HG03571 (cell line): ENCODE data around the gene BRME1.
"Not testable (repeated sequence)": the region's sequence is repeated elsewhere in the genome, so short reads cannot be mapped to it uniquely, and the experiment has no call there.

Experiments used
- ATAC-seq: cut with Tn5 transposase; IDR thresholded peaks from one replicate; pipeline ENCODE4 v1.9.1; 2021; ENCODE audit not compliant: unreplicated experiment

The BRME1 gene

GRCh38 chr19:13926715-13927114 is 20.8 kb upstream of the BRME1 start:
- no peak for ATAC-seq

GRCh38 chr19:13926010-13926409 is 20.1 kb upstream of the BRME1 start:
- no peak for ATAC-seq

- no peak for ATAC-seq
Observed at GRCh38 chr19:13923194-13923987, 17.5 kb upstream of the BRME1 start.

DNA sequence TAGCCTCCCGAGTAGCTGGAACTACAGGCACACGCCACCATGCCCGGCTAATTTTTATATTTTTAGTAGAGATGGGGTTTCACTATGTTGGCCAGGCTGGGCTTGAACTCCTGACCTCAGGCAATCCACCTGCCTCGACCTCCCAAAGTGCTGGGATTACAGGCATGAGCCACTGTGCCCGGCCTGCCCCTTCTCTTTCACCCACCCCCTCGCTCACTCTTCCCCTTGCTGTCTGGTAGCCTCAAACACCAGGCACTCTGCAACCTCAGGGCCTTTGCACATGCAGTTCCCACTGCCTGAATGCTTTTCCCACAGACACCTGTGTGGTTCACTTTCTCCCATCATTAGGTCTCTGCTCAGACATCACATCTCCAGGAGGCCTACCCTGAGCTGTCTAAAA is 16.2 kb upstream of the BRME1 start:
- not testable (repeated sequence) for ATAC-seq

GRCh38 chr19:13920940-13921747 is 15.2 kb upstream of the BRME1 start:
- no peak for ATAC-seq

DNA sequence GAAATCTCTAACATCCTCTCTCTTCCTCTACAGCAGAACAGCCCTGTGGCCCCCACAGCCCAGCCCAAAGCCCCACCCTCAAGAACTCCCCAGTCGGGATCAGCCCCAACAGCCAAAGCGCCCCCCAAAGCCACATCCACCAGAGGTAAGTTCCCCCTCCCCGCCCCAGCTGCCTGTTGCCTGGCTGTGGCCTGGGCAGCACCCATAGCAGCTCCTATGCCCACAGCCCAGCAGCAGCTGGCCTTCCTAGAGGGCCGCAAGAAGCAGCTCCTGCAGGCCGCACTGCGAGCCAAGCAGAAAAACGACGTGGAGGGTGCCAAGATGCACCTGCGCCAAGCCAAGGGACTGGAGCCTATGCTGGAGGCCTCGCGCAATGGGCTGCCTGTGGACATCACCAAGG is 14.6 kb upstream of the BRME1 start:
- no peak for ATAC-seq

- no peak for ATAC-seq
Observed at GRCh38 chr19:13918726-13919411, 13.0 kb upstream of the BRME1 start.

- no peak for ATAC-seq
Observed at GRCh38 chr19:13917888-13918406, 12.0 kb upstream of the BRME1 start.

DNA sequence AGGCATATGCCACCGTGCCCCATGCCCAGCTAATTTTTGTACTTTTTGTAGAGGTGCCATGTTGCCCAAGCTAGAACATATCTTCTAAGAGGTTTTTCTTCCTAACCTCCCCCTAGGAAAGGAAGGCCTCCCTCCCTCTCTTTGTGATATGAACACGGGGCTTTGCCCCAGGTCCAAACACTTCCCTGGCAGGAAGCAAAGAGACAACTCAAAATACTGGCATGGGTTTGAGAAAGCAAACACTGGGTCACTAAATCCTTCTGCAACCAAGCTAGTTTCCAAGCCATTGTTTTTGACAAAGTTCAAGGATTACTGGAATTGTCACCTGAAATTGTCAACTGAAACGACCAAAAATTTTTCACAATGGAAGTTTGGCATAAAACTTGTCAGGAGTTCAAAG is 8.9 kb upstream of the BRME1 start:
- no peak for ATAC-seq

GRCh38 chr19:13913352-13913751 is 7.4 kb upstream of the BRME1 start:
- ATAC-seq: no peak

GRCh38 chr19:13909430-13909829 is 3.5 kb upstream of the BRME1 start:
- no peak for ATAC-seq

DNA sequence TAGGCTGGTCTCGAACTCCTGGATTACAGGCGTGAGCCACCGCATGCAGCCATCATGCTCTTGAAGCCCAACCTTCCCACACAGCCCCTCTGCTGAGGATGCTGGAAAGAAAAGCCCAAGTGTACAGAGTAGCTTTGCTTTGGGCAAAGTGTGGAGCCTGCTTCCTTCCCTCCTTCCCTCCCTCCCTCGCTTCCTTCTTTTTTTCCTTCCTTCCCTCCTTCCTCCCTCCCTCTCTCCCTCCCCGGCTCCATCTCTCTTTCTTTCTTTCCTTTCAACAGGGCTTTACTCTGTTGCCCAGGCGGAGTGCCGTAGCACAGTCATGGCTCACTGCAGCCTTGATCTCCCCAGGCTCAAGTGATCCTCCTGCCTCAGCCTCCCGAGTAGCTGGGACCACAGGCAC is 2.8 kb upstream of the BRME1 start:
- ATAC-seq: no peak

DNA sequence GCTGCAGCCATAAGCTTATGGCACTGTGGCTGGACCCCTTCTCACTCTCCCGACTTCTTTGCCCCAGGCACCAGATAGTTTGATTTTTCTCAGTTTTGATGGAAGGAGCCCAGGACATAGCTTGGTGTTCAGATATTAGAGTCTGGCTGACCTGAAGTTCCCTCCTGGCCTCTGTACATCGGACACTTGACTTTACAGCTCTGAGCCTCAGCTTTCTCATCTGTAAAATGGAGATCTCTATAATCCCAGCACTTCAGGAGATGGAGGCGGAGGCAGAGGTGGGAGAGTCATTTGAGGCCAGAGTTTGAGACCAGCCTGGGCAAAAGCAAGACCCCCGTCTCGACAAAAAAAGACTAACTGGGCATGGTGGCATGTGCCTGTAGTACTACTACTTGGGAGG is 993 bp upstream of the BRME1 start:
- no peak for ATAC-seq

DNA sequence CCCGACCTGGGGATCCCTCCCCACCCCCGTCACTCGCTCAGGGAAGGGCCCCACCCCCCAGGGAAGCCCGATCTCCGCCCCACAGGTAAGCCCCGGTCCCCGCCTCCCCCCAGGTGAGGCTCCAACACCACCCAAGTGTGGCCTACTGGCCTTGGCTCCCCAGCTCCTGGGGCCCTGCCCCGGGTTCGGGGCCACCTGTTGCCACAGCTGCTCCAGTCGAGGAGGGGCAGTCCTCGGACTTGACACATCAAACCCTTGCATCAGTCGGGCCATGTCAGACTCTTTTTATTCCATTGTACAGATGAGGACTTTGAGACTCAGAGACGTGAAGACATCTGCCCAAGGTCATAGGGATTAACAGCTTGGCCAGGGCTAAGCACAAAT is 596 bp upstream of the BRME1 start:
- peak; percentile 28 for ATAC-seq

- ATAC-seq: no peak
Observed at GRCh38 chr19:13902993-13903555, 2.8 kb downstream of the BRME1 start.

GRCh38 chr19:13899912-13900584 is 5.9 kb downstream of the BRME1 start:
- no peak for ATAC-seq

GRCh38 chr19:13899393-13899792 is 6.5 kb downstream of the BRME1 start:
- no peak for ATAC-seq

DNA sequence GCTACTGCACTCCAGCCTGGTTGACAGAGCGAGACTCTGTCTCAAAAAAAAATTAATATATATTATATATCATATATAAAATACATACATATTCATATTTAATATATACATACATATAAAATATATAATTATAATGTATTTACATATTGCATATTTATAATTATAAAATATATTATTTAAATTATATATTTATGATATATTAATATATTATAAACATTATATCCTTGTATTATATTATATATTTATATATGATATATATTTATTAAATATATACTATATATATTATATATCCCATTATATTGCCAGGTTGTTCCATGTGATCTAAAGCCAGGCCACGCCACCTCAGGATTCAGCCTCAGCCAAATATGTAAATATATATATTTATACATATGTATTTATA is 9.7 kb downstream of the BRME1 start:
- ATAC-seq: no peak

DNA sequence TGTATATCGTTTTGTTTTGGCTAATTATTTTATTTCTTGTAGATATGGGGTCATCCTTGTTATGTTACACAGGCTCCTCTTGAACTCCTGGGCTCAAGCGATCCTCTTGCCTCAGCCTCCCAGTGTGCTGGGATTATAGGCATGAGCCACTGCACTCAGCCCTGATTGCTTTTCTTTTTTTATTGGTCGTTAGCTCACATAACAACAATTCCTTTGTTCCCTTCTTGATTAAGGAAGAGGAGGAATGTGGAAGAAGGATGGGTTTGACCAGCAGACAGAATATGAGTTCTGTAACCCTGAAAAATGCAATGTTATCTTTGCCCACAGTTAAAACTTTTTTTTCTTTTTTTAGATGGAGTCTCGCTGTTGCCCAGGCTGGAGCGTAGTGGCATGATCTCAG is 11.4 kb downstream of the BRME1 start:
- no peak for ATAC-seq

- no peak for ATAC-seq
Observed at GRCh38 chr19:13892870-13893269, 13.0 kb downstream of the BRME1 start.

DNA sequence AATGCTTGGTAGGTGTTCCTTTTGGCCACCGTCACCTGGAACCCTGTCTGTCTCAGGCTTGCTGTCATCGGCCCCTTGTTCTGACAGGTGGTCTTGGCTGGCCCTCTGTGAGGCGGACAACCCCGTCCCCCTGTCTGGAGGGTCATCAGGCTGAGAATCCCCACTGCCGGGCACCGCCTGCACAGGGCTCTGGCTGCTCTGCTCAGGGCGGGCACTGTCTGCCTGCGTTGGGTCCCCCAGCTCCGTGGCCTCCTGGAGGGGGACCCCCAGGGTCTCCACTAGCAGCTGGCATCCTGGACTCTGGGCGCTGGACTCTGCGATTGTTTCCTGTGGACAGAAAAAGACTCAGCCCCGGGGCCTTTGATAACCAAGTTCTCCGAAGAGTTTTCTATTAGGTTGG is 15.8 kb downstream of the BRME1 start:
- no peak for ATAC-seq
